Measurements from ENCODE around the gene AZI2.

GRCh38 chr3:28279770-28280169, 68.9 kb downstream of the AZI2 start:
- TF ChIP-seq CTCF (IDR thresholded peaks at IDR 0.05) (no peak), ZFX (IDR thresholded peaks at IDR 0.05; ENCODE audit: borderline replicate concordance) (no peak)

All from 22Rv1 (cell line).